GM12878 (cell line): ENCODE data around the gene KCTD6. TPM values are rescaled to one million over a fixed set of nuclear protein-coding genes. Genes with fewer than 3 reads are reported as not detected.

Experiments
- BHLHE40 ChIP-seq, 2 experiments: fragments of 450-650 bp in 1 of 2; IDR thresholded peaks; 2 replicates each; pipeline ENCODE4 v1.6.1; 2011 to 2017; ENCODE audit warnings: low read depth in 2 of 2, borderline replicate concordance in 1 of 2, improper control_type of control experiment in 1 of 2, low read length in 1 of 2, mild to moderate bottlenecking in 1 of 2
- EGR1 ChIP-seq, 2 experiments: IDR thresholded peaks; 1 replicate in 1 of 2; 2 replicates in 1 of 2; pipeline ENCODE4 v1.6.1; 2011 to 2012; ENCODE audit warnings: low read depth in 2 of 2, low read length in 2 of 2, borderline replicate concordance in 1 of 2, mild to moderate bottlenecking in 1 of 2, moderate library complexity in 1 of 2
- HCFC1 ChIP-seq: fragments of 150-350 bp; IDR thresholded peaks from 2 replicates; pipeline ENCODE4 v1.6.1; 2014; ENCODE audit warnings: low read length
- MTA2 ChIP-seq: fragments of 450-650 bp; IDR thresholded peaks from 2 replicates; pipeline ENCODE4 v1.6.1; 2016; ENCODE audit warnings: low read depth, mild to moderate bottlenecking, moderate library complexity
- STAT3 ChIP-seq: IDR thresholded peaks from 2 replicates; pipeline ENCODE4 v1.6.1; 2011; ENCODE audit warnings: low read depth, low read length, improper control_type of control experiment
- ZNF687 ChIP-seq: fragments of 450-650 bp; IDR thresholded peaks from 2 replicates; pipeline ENCODE4 v1.6.1; 2017; ENCODE audit warnings: mild to moderate bottlenecking, moderate library complexity
- polyA plus RNA-seq, 11 experiments: library from polyadenylated mRNA; depleted of rRNA in 4 of 11; unstranded in 6 of 11; stranded (reverse) in 5 of 11; fragments of >200 nt; fragmentation: Nextera tagmentation in 4 of 11; fragmentation: Illumina TruSeq in 1 of 11; extraction: Ambion mirVana in 4 of 11; extraction: Trizol in 1 of 11; gene quantifications; 1 replicate in 1 of 11; 2 replicates in 10 of 11; pipeline versions ENCODE4 v1.2.1 to v1.2.3, GENCODE V29; 2011 to 2016; ENCODE audit warnings: inconsistent platforms in 2 of 11, missing spikeins in 2 of 11, low read depth in 1 of 11
- total RNA-seq, 4 experiments: library from RNA; depleted of rRNA in 3 of 4; stranded (reverse); fragments of >200 nt in 3 of 4; fragmentation: Illumina TruSeq in 1 of 4; extraction: Trizol in 1 of 4; gene quantifications; 2 replicates each; pipeline versions ENCODE4 v1.2.1 to v1.2.3, GENCODE V29; 2013 to 2021
- TF ChIP-seq, protein P1 (sequence below): fragments of 450-650 bp; formaldehyde crosslinking; IDR thresholded peaks from 2 replicates; pipeline ENCODE4 v1.4.0; 2020; ENCODE audit warnings: mild to moderate bottlenecking, moderate library complexity

KCTD6 gene
- total and polyA plus RNA-seq, 10 of the 15 experiments (the other 5 are each of a cell fraction or from before 2014, with no cell fraction given), result 5.2 to 10.7 (median 8.7) TPM

- TF ChIP-seq, protein P1, sequence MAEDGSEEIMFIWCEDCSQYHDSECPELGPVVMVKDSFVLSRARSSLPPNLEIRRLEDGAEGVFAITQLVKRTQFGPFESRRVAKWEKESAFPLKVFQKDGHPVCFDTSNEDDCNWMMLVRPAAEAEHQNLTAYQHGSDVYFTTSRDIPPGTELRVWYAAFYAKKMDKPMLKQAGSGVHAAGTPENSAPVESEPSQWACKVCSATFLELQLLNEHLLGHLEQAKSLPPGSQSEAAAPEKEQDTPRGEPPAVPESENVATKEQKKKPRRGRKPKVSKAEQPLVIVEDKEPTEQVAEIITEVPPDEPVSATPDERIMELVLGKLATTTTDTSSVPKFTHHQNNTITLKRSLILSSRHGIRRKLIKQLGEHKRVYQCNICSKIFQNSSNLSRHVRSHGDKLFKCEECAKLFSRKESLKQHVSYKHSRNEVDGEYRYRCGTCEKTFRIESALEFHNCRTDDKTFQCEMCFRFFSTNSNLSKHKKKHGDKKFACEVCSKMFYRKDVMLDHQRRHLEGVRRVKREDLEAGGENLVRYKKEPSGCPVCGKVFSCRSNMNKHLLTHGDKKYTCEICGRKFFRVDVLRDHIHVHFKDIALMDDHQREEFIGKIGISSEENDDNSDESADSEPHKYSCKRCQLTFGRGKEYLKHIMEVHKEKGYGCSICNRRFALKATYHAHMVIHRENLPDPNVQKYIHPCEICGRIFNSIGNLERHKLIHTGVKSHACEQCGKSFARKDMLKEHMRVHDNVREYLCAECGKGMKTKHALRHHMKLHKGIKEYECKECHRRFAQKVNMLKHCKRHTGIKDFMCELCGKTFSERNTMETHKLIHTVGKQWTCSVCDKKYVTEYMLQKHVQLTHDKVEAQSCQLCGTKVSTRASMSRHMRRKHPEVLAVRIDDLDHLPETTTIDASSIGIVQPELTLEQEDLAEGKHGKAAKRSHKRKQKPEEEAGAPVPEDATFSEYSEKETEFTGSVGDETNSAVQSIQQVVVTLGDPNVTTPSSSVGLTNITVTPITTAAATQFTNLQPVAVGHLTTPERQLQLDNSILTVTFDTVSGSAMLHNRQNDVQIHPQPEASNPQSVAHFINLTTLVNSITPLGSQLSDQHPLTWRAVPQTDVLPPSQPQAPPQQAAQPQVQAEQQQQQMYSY, result no peak
- TF ChIP-seq HCFC1, result no peak
- no peak for TF ChIP-seq MTA2
- TF ChIP-seq STAT3, result no peak
- no peak for TF ChIP-seq EGR1 (IDR thresholded peaks at IDR 0.05; ENCODE audit: borderline replicate concordance in 1 of 2, low read depth in 2 of 2, low read length in 2 of 2)
- TF ChIP-seq BHLHE40 (IDR thresholded peaks at IDR 0.05; ENCODE audit: borderline replicate concordance in 1 of 2, low read depth in 2 of 2, low read length in 1 of 2), result no peak
- TF ChIP-seq ZNF687, result no peak
- TF ChIP-seq, all 136 proteins: peak for 0
Measured at GRCh38 chr3:58508437-58508836, 16.5 kb downstream of the KCTD6 start (continued).
